Neural progenitor cell (in vitro differentiated cells): Measurements from ENCODE around the gene SCAI. TPM values are rescaled to one million over a fixed set of nuclear protein-coding genes. Genes with fewer than 3 reads are reported as not detected.

ENCODE experiments used
- DNase-seq: peaks from one replicate; pipeline ENCODE4 v3.0.0-alpha.2; 2016; ENCODE audit warnings: low spot score
- H2AFZ ChIP-seq: fragments of 200-600 bp; sonication (generic); replicated peaks from 2 replicates; pipeline ENCODE4 v1.6.1; 2016; ENCODE audit warnings: antibody characterized with exemption
- H3F3A ChIP-seq: fragments of 200-600 bp; sonication (generic); 2 replicates; pipeline ENCODE4 v1.6.1; 2016; ENCODE audit warnings: antibody characterized with exemption, low read depth
- H3K27ac ChIP-seq: fragments of 200-600 bp; sonication (generic); 2 replicates; pipeline ENCODE4 v1.5.1; 2016; ENCODE audit warnings: mild to moderate bottlenecking
- H3K27me3 ChIP-seq: fragments of 200-600 bp; sonication (generic); 2 replicates; pipeline ENCODE4 v1.6.1; 2016; ENCODE audit warnings: mild to moderate bottlenecking, moderate library complexity
- H3K36me3 ChIP-seq: fragments of 200-600 bp; sonication (generic); 2 replicates; pipeline ENCODE4 v1.5.1; 2016
- H3K4me1 ChIP-seq: fragments of 200-600 bp; sonication (generic); 2 replicates; pipeline ENCODE4 v1.6.1; 2016; ENCODE audit warnings: mixed run types
- H3K4me2 ChIP-seq: fragments of 200-600 bp; sonication (generic); 2 replicates; pipeline ENCODE4 v1.6.1; 2016
- H3K4me3 ChIP-seq: fragments of 200-600 bp; sonication (generic); 2 replicates; pipeline ENCODE4 v1.5.1; 2016
- H3K79me2 ChIP-seq: fragments of 200-600 bp; sonication (generic); 2 replicates; pipeline ENCODE4 v1.6.1; 2016; ENCODE audit warnings: low read depth
- H3K9ac ChIP-seq: fragments of 200-600 bp; sonication (generic); 2 replicates; pipeline ENCODE4 v1.6.1; 2016
- H3K9me3 ChIP-seq: fragments of 200-600 bp; sonication (generic); 2 replicates; pipeline ENCODE4 v1.5.1; 2016; ENCODE audit warnings: low read depth
- H4K20me1 ChIP-seq: fragments of 200-600 bp; sonication (generic); 2 replicates; pipeline ENCODE4 v1.6.1; 2016; ENCODE audit warnings: low read depth
- H3K27ac Mint-ChIP-seq: 3 replicates; pipeline ENCODE4 v1.8.0; 2021; ENCODE audit warnings: mixed read lengths
- H3K27me3 Mint-ChIP-seq: 2 replicates; pipeline ENCODE4 v1.8.0; 2022; ENCODE audit warnings: low read depth, mild to moderate bottlenecking, inconsistent platforms, moderate library complexity, mixed read lengths; ENCODE audit not compliant: insufficient read depth
- H3K36me3 Mint-ChIP-seq: 3 replicates; pipeline ENCODE4 v1.8.0; 2021; ENCODE audit warnings: mixed read lengths
- H3K4me1 Mint-ChIP-seq: 3 replicates; pipeline ENCODE4 v1.8.0; 2021; ENCODE audit warnings: mixed read lengths
- H3K4me3 Mint-ChIP-seq: 3 replicates; pipeline ENCODE4 v1.8.0; 2021; ENCODE audit warnings: mild to moderate bottlenecking, moderate library complexity, mixed read lengths
- H3K9me3 Mint-ChIP-seq: 3 replicates; pipeline ENCODE4 v1.8.0; 2020; ENCODE audit warnings: mixed read lengths
- CTCF ChIP-seq: fragments of 200-600 bp; sonication (generic); IDR thresholded peaks from 2 replicates; pipeline ENCODE4 v1.5.1; 2017; ENCODE audit warnings: antibody characterized with exemption, mild to moderate bottlenecking
- EZH2 ChIP-seq: fragments of 200-600 bp; sonication (generic); IDR thresholded peaks from 2 replicates; pipeline ENCODE4 v1.6.1; 2017; ENCODE audit warnings: antibody characterized with exemption, mild to moderate bottlenecking, moderate library complexity
- EZH2phosphoT487 ChIP-seq: fragments of 200-600 bp; sonication (generic); IDR thresholded peaks from 2 replicates; pipeline ENCODE4 v1.6.1; 2017; ENCODE audit warnings: antibody characterized with exemption
- total RNA-seq: library from RNA; depleted of rRNA; stranded (reverse); fragments of >200 nt; gene quantifications from 2 replicates; pipeline ENCODE4 v1.2.3, GENCODE V29; 2015; ENCODE audit warnings: low replicate concordance

The SCAI gene
- total RNA-seq, 1 donor from 2014 or later: 30.2 TPM

GRCh38 chr9:125079931-125080330 lies 63.4 kb downstream of the SCAI start:
- Mint-ChIP-seq H3K4me3 (no peak overlapping the region), H3K4me1 (no peaks in the 10 kb centered on the region), H3K36me3 (peaks cover 28% of the 10 kb centered on the region), H3K27ac (no peak overlapping the region), H3K9me3 (peaks cover 31% of the 10 kb centered on the region), H3K27me3 (peaks cover 3% of the 10 kb centered on the region)
- TF ChIP-seq CTCF: no peak
- TF ChIP-seq EZH2phosphoT487: no peak
- TF ChIP-seq EZH2: no peak
- Histone ChIP-seq H3F3A (no peaks in the 10 kb centered on the region), H3K4me3 (no peak overlapping the region), H3K4me2 (no peak overlapping the region), H3K79me2 (no peaks in the 10 kb centered on the region), H3K9ac (no peak overlapping the region), H3K36me3 (peaks cover 10% of the 10 kb centered on the region), H2AFZ (no peak overlapping the region), H3K27ac (no peak overlapping the region), H3K9me3 (peaks cover 12% of the 10 kb centered on the region), H3K27me3 (no peaks in the 10 kb centered on the region), H4K20me1 (no peaks in the 10 kb centered on the region), H3K4me1 (no peaks in the 10 kb centered on the region)
- no peak for DNase-seq

- no peaks in the 10 kb centered on the region for H3K36me3 ChIP-seq
- H3K4me1 Mint-ChIP-seq: no peaks in the 10 kb centered on the region
- H3K9ac ChIP-seq: no peak overlapping the region
- TF ChIP-seq EZH2phosphoT487 (no peak), EZH2 (no peak), CTCF (no peak)
- H3K27me3 Mint-ChIP-seq: peaks cover 3% of the 10 kb centered on the region
- no peak overlapping the region for H3K27ac ChIP-seq
- no peaks in the 10 kb centered on the region for H3K4me1 ChIP-seq
- no peaks in the 10 kb centered on the region for H4K20me1 ChIP-seq
- H3K4me2 ChIP-seq: no peak overlapping the region
- H3K27ac Mint-ChIP-seq: no peak overlapping the region
- H2AFZ ChIP-seq: no peak overlapping the region
- H3K79me2 ChIP-seq: no peaks in the 10 kb centered on the region
- no peak overlapping the region for H3K4me3 Mint-ChIP-seq
- H3K36me3 Mint-ChIP-seq: peaks cover 13% of the 10 kb centered on the region
- DNase-seq: no peak
- H3F3A ChIP-seq: no peaks in the 10 kb centered on the region
- peaks cover 6% of the 10 kb centered on the region for H3K9me3 Mint-ChIP-seq
- H3K27me3 ChIP-seq: no peaks in the 10 kb centered on the region
- H3K4me3 ChIP-seq: no peak overlapping the region
- H3K9me3 ChIP-seq: peaks cover 3% of the 10 kb centered on the region
Observed at GRCh38 chr9:125075997-125076396, 67.3 kb downstream of the SCAI start.

- no peak overlapping the region for H3K4me2 ChIP-seq
- no peaks in the 10 kb centered on the region for H3K9me3 ChIP-seq
Observed at GRCh38 chr9:125074976-125075375, 68.4 kb downstream of the SCAI start.

More at GRCh38 chr9:125074976-125075375, 68.4 kb downstream of the SCAI start:
- H3K9ac ChIP-seq: no peak overlapping the region
- Mint-ChIP-seq H3K4me1 (no peaks in the 10 kb centered on the region), H3K36me3 (peaks cover 6% of the 10 kb centered on the region), H3K9me3 (peaks cover under 1% of the 10 kb centered on the region), H3K4me3 (no peak overlapping the region), H3K27me3 (peaks cover 3% of the 10 kb centered on the region), H3K27ac (no peak overlapping the region)
- no peaks in the 10 kb centered on the region for H3K36me3 ChIP-seq
- no peak overlapping the region for H3K4me3 ChIP-seq
- H3K27ac ChIP-seq: no peak overlapping the region
- H3F3A ChIP-seq: no peaks in the 10 kb centered on the region
- no peak for DNase-seq
- H3K27me3 ChIP-seq: no peaks in the 10 kb centered on the region
- H3K4me1 ChIP-seq: no peaks in the 10 kb centered on the region
- H4K20me1 ChIP-seq: no peaks in the 10 kb centered on the region
- no peaks in the 10 kb centered on the region for H3K79me2 ChIP-seq
- TF ChIP-seq CTCF: no peak
- TF ChIP-seq EZH2: no peak
- TF ChIP-seq EZH2phosphoT487: no peak
- H2AFZ ChIP-seq: no peak overlapping the region
